H1 (cell line): Measurements from ENCODE around the gene NAA10. TPM values are rescaled to one million over a fixed set of nuclear protein-coding genes. Genes with fewer than 3 reads are reported as not detected.

Source experiments
- CEBPB ChIP-seq: IDR thresholded peaks from 2 replicates; pipeline ENCODE4 v1.6.1; 2012; ENCODE audit warnings: low read depth, low read length
- JUN ChIP-seq: IDR thresholded peaks from 2 replicates; pipeline ENCODE4 v1.6.1; 2011; ENCODE audit warnings: low read depth, mild to moderate bottlenecking, improper control_type of control experiment, low read length
- NANOG ChIP-seq: IDR thresholded peaks from 2 replicates; pipeline ENCODE4 v1.6.1; 2011; ENCODE audit warnings: low read length, low read depth, mild to moderate bottlenecking, inconsistent platforms; ENCODE audit not compliant: insufficient read depth, poor library complexity, severe bottlenecking
- RFX5 ChIP-seq: IDR thresholded peaks from 2 replicates; pipeline ENCODE4 v1.6.1; 2011; ENCODE audit warnings: low read depth, low read length, improper control_type of control experiment, borderline replicate concordance
- polyA plus RNA-seq, 7 experiments: library from polyadenylated mRNA; depleted of rRNA in 3 of 7; stranded (reverse) in 5 of 7; unstranded in 2 of 7; fragments of >200 nt in 5 of 7; fragments of 200-250 nt in 2 of 7; gene quantifications; 1 replicate in 5 of 7; 2 replicates in 1 of 7; 4 replicates in 1 of 7; pipeline versions ENCODE4 v1.2.1 to v1.2.3, GENCODE V29; 2011 to 2013; ENCODE audit warnings: missing spikeins in 2 of 7, mixed read lengths in 2 of 7
- total RNA-seq: library from RNA; stranded (reverse); fragmentation: NEBNext Ultra II Directional; extraction: Animal tissue kit (Norgen Biotek cat#: 25700); gene quantifications from 2 replicates; pipeline ENCODE4 v1.2.1, GENCODE V29; 2021
- TF ChIP-seq, protein P1 (sequence below): IDR thresholded peaks from 2 replicates; pipeline ENCODE4 v1.6.1; 2011; ENCODE audit warnings: low read length, improper control_type of control experiment

The NAA10 gene
- total and polyA plus RNA-seq, 2 of the 8 experiments (the other 6 are each of a cell fraction or from before 2014, with no cell fraction given): 80.4 to 98.8 TPM

GRCh38 chrX:153889123-153889522 is 45.7 kb downstream of the NAA10 start (continued):
- TF ChIP-seq JUN: no peak
- TF ChIP-seq, protein P1, sequence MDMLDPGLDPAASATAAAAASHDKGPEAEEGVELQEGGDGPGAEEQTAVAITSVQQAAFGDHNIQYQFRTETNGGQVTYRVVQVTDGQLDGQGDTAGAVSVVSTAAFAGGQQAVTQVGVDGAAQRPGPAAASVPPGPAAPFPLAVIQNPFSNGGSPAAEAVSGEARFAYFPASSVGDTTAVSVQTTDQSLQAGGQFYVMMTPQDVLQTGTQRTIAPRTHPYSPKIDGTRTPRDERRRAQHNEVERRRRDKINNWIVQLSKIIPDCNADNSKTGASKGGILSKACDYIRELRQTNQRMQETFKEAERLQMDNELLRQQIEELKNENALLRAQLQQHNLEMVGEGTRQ: no peak
- TF ChIP-seq NANOG: no peak
- TF ChIP-seq CEBPB: no peak
- TF ChIP-seq RFX5: no peak
